IPS DF 6.9 (cell line): Measurements from ENCODE around the gene VIPAS39.

Source experiments
- DNase-seq: peaks from one replicate; pipeline ENCODE4 v3.0.0-alpha.2; 2013; ENCODE audit warnings: low read depth, low spot score
- H3K27ac ChIP-seq: one replicate; pipeline ENCODE4 v1.5.1; 2013; ENCODE audit warnings: low read length, control low read depth
- H3K27me3 ChIP-seq: 2 replicates; pipeline ENCODE4 v1.6.1; 2013; ENCODE audit warnings: mild to moderate bottlenecking, low read length; ENCODE audit not compliant: control insufficient read depth, insufficient read depth
- H3K36me3 ChIP-seq: 2 replicates; pipeline ENCODE4 v1.6.1; 2013; ENCODE audit warnings: low read length; ENCODE audit not compliant: control insufficient read depth, insufficient read depth
- H3K4me1 ChIP-seq: 2 replicates; pipeline ENCODE4 v1.6.1; 2013; ENCODE audit warnings: low read length; ENCODE audit not compliant: control insufficient read depth, insufficient read depth
- H3K4me3 ChIP-seq: 2 replicates; pipeline ENCODE4 v1.5.1; 2013; ENCODE audit warnings: mild to moderate bottlenecking, low read length
- H3K9me3 ChIP-seq: 2 replicates; pipeline ENCODE4 v1.6.1; 2013; ENCODE audit warnings: low read length, inconsistent platforms; ENCODE audit not compliant: control insufficient read depth, insufficient read depth
- WGBS: extraction: QIAGEN DNeasy Blood & Tissue Kit; methylation state at CpG from one replicate; pipeline ENCODE4 v1.1.7; 2013; ENCODE audit warnings: mixed read lengths, missing lambda C conversion rate; ENCODE audit not compliant: insufficient read length, insufficient coverage; 5-methylcytosine and 5-hydroxymethylcytosine counted together

Gene VIPAS39

DNA sequence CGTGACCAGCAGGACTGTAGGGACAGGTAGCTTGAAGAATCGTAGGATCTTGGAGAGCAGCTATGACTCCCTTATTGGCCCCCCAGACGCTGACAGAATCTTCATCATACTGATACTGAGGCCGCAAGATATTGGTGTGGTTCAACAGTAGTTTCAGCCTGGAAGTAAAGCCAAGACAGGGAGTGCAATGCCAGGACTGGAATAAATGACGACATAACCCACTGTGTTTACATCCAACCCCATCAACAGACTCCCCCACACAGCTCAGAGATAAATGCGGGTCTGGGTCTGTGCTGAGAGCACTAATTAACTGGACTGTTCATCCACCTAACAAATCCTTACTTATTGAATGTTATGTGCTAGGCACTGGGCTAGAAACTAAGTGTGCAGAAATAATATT is 50.7 kb downstream of the VIPAS39 start:
- DNase-seq: no peak
- H3K4me1 ChIP-seq: no peaks in the 10 kb centered on the region
- WGBS: no CpG with 5 or more reads among the region's 6 CpGs
- H3K27me3 ChIP-seq: no peaks in the 10 kb centered on the region
- no peak overlapping the region for H3K27ac ChIP-seq
- H3K4me3 ChIP-seq: no peak overlapping the region
- H3K9me3 ChIP-seq: no peaks in the 10 kb centered on the region
- no peaks in the 10 kb centered on the region for H3K36me3 ChIP-seq

DNA sequence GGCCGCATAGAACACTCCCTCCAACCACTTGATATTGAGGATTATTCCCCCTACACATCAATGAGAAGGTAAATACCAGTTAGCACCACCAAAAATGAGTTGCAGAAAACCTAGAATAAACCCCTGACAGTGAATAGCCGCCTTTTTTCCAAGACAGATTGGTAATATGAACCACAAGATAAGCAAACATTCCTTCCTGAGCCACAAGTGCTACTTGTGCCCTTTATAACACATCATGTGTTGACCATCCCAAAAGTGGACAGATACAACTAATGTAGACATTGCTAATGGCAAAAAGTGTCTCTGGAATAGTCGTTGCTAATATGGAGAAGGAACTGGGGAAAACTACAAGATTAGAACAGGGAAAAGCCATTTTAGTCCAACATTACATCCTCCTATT is 51.3 kb downstream of the VIPAS39 start:
- H3K36me3 ChIP-seq: no peaks in the 10 kb centered on the region
- DNase-seq: no peak
- H3K4me3 ChIP-seq: no peak overlapping the region
- H3K27ac ChIP-seq: no peak overlapping the region
- H3K27me3 ChIP-seq: no peaks in the 10 kb centered on the region
- WGBS: no CpG with 5 or more reads among the region's 3 CpGs
- H3K4me1 ChIP-seq: no peaks in the 10 kb centered on the region
- no peaks in the 10 kb centered on the region for H3K9me3 ChIP-seq

DNA sequence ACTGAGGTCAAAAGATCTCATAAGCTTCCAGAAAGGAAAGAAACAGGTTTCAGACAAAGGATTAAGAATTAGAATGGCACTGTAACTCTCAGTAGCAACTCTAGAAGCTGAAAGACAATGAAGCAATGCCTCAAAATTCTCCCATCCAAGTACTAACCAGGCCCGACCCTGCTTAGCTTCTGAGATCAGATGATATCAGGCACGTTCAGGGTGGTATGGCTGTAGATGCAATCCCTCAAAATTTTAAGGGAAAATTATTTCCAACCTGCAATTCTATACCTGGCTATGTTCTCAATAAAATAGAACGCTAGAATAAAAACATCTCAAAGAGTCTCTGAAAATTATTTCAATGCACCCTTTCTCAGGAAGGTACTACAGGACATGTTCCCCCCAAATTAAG is 53.6 kb downstream of the VIPAS39 start:
- no peak for DNase-seq
- H3K27me3 ChIP-seq: no peaks in the 10 kb centered on the region
- WGBS: no CpG with 5 or more reads among the region's 3 CpGs

DNA sequence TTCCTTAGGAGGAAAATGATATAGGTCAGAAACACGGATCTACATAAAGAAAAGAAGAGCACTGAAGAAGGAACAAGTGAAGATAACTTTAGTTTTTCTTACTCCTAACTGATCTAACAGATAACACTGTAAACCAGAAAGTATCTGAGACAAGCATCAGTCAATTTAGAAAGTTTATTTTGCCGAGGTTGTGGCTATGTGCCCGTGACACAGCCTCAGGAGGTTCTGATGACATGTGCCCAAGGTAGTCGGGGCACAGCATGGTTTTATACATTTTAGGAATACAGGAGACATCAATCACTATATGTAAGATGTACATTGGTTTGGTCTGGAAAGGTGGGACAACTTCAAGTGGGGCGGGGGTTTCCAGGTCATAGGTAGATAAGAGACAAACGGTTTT is 57.2 kb downstream of the VIPAS39 start:
- Histone ChIP-seq H3K27ac (no peak overlapping the region), H3K4me1 (no peaks in the 10 kb centered on the region), H3K4me3 (no peak overlapping the region), H3K36me3 (no peaks in the 10 kb centered on the region), H3K9me3 (no peaks in the 10 kb centered on the region), H3K27me3 (no peaks in the 10 kb centered on the region)
- WGBS: no CpG with 5 or more reads among the region's 6 CpGs
- no peak for DNase-seq

More for the DNA sequence above, 53.6 kb downstream of the VIPAS39 start:
- Histone ChIP-seq H3K4me1 (no peaks in the 10 kb centered on the region), H3K27ac (no peak overlapping the region), H3K36me3 (no peaks in the 10 kb centered on the region), H3K9me3 (no peaks in the 10 kb centered on the region), H3K4me3 (no peak overlapping the region)

DNA sequence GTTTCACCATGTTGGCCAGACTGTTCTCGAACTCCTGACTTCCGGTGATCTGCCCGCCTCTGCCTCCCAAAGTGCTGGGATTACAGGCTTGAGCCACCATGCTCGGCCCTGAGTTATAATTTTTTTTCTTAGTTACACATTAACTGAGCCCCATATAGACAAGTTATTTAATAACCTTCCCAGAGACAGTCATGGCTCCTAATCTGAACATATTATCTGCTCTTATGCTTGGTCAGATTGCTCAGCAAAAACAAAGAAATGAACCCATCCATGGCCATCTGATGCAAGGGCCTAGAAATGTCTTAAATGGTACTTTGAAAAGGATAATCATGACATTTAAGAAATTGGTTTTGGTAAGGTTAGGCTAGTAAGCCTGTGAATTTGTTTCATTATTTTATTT is 67.2 kb downstream of the VIPAS39 start:
- no peak overlapping the region for H3K4me3 ChIP-seq
- no peak overlapping the region for H3K27ac ChIP-seq
- DNase-seq: no peak
- no peaks in the 10 kb centered on the region for H3K4me1 ChIP-seq
- no peaks in the 10 kb centered on the region for H3K36me3 ChIP-seq
- H3K27me3 ChIP-seq: no peaks in the 10 kb centered on the region
- no peaks in the 10 kb centered on the region for H3K9me3 ChIP-seq
- no CpG with 5 or more reads among the region's 4 CpGs for WGBS

DNA sequence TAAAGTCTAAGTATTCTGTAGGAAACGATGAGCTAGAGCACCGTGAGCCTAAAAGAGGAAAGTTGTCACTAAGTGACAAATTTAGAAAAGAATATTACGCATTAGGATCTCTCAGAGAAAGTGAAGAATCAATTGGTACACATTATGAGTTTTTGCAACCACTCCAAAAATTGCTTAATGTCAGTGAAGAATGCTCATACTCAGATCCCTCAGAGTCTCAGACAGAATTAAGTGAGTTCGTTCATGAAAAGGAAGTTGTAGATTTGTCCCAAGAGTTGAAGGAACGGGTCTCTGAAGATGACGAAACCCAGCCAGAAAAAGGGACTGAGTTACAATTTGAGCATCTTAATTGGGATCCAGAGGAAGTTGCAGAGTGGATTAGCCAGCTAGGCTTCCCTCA is 78.7 kb downstream of the VIPAS39 start:
- no peak overlapping the region for H3K27ac ChIP-seq
- H3K4me1 ChIP-seq: no peaks in the 10 kb centered on the region
- H3K36me3 ChIP-seq: no peaks in the 10 kb centered on the region
- DNase-seq: no peak
- H3K4me3 ChIP-seq: no peak overlapping the region
- no peaks in the 10 kb centered on the region for H3K27me3 ChIP-seq
- H3K9me3 ChIP-seq: no peaks in the 10 kb centered on the region
- no CpG with 5 or more reads among the region's 6 CpGs for WGBS

DNA sequence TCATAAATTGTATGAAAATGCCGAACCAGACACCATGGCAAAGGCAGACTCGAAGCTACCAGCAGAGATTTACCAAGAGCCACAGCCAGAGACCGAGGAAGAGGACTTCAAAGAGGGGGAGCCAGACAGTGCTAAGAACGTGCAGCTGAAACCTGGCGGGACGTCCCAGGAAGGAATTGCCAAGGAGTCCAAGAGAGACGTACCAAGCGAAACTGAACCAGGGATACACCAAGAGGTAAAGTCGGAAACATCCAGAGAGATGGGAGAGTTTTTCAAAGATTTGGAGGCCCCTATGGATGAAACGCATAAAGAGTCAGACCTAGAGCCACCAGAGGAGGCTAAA is 79.9 kb downstream of the VIPAS39 start:
- DNase-seq: no peak
- no CpG with 5 or more reads among the region's 10 CpGs for WGBS
- Histone ChIP-seq H3K27ac (no peak overlapping the region), H3K4me3 (peak overlapping the region; percentile 97; the same call in 1 of the 2 replicates), H3K36me3 (no peaks in the 10 kb centered on the region), H3K9me3 (no peaks in the 10 kb centered on the region), H3K4me1 (no peaks in the 10 kb centered on the region), H3K27me3 (no peaks in the 10 kb centered on the region)

DNA sequence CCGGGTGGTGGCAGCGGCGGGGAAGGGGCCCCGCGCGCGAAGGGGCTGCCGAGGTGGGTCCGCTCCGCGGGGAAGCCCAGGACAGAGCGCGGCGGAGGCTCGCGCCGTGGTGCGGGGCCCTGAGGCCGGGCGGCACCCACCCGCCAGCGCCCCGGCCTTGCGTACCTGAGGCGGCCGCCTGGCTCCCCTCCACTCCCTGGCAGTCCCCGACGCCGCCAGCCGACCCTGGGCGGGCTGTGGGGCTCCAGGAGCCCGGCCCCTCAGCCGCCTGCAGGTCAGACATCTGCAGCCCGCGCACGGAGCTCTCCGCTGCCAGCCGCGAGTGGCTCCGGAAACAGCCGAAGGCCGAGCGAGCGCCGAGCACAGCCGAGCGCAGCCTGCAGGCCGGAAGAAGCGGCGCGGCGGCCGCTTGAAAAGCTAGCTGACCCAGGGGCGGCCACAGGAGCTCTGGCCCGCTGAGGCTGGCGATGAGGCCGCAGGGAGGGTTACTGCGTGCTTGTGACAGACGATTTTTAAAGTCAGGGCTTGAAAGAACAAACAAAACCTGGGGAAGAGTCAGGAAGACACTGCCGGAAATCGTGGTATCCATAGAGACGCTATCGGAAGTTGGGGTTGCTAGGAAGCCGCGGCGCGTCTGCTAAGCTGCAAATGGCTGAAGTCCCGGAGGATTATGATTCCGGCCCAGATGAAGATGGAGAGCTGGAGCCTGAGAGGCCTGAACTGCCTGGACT is 80.5 kb downstream of the VIPAS39 start, which contains the start of the genes SAMD15 and TMED8:
Gene SAMD15, plus strand, starts transcription at position 609 of the 731 bp plus-strand sequence. Its CDS starts 40 bp downstream, at position 649.
Gene TMED8, minus strand, starts transcription at position 324 of the 731 bp plus-strand sequence. Its CDS starts 41 bp downstream, at position 283.
- Histone ChIP-seq H3K36me3 (no peaks in the 10 kb centered on the region), H3K27me3 (no peaks in the 10 kb centered on the region), H3K4me3 (peak within 1 kb of the TSS; percentile 97), H3K27ac (no peak within 1 kb of the TSS), H3K4me1 (no peaks in the 10 kb centered on the region), H3K9me3 (no peaks in the 10 kb centered on the region)
- no CpG with 5 or more reads among the region's 69 CpGs for whole genome bisulfite sequencing
- peak; percentile 52 for DNase-seq
